ENCODE data around the gene TMEM54. TPM values are rescaled to one million over a fixed set of nuclear protein-coding genes. Genes with fewer than 3 reads are reported as not detected.
A peak's percentile ranks its signal among the peaks of the same experiment; 100 is the strongest.

Gene TMEM54
- total and polyA plus RNA-seq, 2 of the 13 experiments (the other 11 are each of a cell fraction or from before 2014, with no cell fraction given), result 2.5 to 2.9 TPM

- Histone ChIP-seq H3K36me3 (replicated peaks in 1 of 2; ENCODE audit: control insufficient read depth in 1 of 2, insufficient read depth in 2 of 2, low read length in 2 of 2) (no peaks in the 10 kb centered on the region), H4K20me1 (ENCODE audit: insufficient read depth, low read length) (no peaks in the 10 kb centered on the region), H3K27me3 (ENCODE audit: control insufficient read depth in 1 of 2, insufficient read depth in 2 of 2, low read length in 2 of 2) (peaks cover 7 to 33% of the 10 kb centered on the region in 2 experiments), H3K4me3 (replicated peaks in 1 of 3; ENCODE audit: insufficient read depth in 1 of 3, low read depth in 2 of 3, low read length in 3 of 3) (no peak overlapping the region), H3K9ac (ENCODE audit: insufficient read depth, low read depth, low read length) (no peak overlapping the region), H3K4me1 (ENCODE audit: insufficient read depth, low read length) (0 out of 2 replicates have a peak, but pooled peaks cover 7% of the 10 kb centered on the region), H3K9me3 (ENCODE audit: low read length) (no peaks in the 10 kb centered on the region), H3K79me2 (ENCODE audit: insufficient read depth, low read length) (no peaks in the 10 kb centered on the region), H3K27ac (ENCODE audit: extremely low read length, insufficient read depth, low read length) (no peak overlapping the region), H3K4me2 (ENCODE audit: low read depth, low read length) (no peak overlapping the region), H2AFZ (ENCODE audit: low read length) (no peak overlapping the region)
- ChIA-PET POLR2A (no interaction called here), CTCF (ENCODE audit: low intra/inter-chr PET ratio, low total read pairs) (no interaction called here)
- no TSS peak for BruUV-seq (replicated peaks)
- whole genome bisulfite sequencing (ENCODE audit: low lambda C conversion rate), result 43% methylated on average over 4 of the region's 6 CpGs
- in situ Hi-C loops (cut with HindIII; ENCODE audit: extremely low pct_ligation_motif_present, low pct_unique_long_range_greater_than_20kb) (no loop called here), intact Hi-C loops (cut with micrococcal nuclease; ENCODE audit: unreplicated experiment) (no loop called here)
- ATAC-seq, result no peak
- no peak for TF ChIP-seq ZBTB46 (CRISPR knock-in tag; IDR thresholded peaks at IDR 0.05; ENCODE audit: borderline replicate concordance)
- 0 out of 2 replicates have a peak, but pooled peaks have one; percentile 14 for TF ChIP-seq ZNF768 (CRISPR knock-in tag; IDR thresholded peaks at IDR 0.05)
- no peak for FAIRE-seq
- no peak for DNase-seq (ENCODE audit: low spot score)
Measured at GRCh38 chr1:32902535-32902920, 1.3 kb upstream of the TMEM54 start.

GRCh38 chr1:32901823-32902534 is 790 bp upstream of the TMEM54 start:
- Histone ChIP-seq H3K4me1 (ENCODE audit: insufficient read depth, low read length) (0 out of 2 replicates have a peak, but pooled peaks cover 7% of the 10 kb centered on the region), H4K20me1 (ENCODE audit: insufficient read depth, low read length) (no peaks in the 10 kb centered on the region), H3K4me3 (replicated peaks in 1 of 3; ENCODE audit: insufficient read depth in 1 of 3, low read depth in 2 of 3, low read length in 3 of 3) (peak overlapping the region; percentile 19 to 72 (median 38); a peak in 4 of 6 replicates), H3K4me2 (ENCODE audit: low read depth, low read length) (peak overlapping the region; percentile 78), H3K9ac (ENCODE audit: insufficient read depth, low read depth, low read length) (no peak overlapping the region), H3K79me2 (ENCODE audit: insufficient read depth, low read length) (no peaks in the 10 kb centered on the region), H2AFZ (ENCODE audit: low read length) (no peak overlapping the region), H3K36me3 (replicated peaks in 1 of 2; ENCODE audit: control insufficient read depth in 1 of 2, insufficient read depth in 2 of 2, low read length in 2 of 2) (no peaks in the 10 kb centered on the region), H3K27me3 (ENCODE audit: control insufficient read depth in 1 of 2, insufficient read depth in 2 of 2, low read length in 2 of 2) (peaks cover 7 to 37% of the 10 kb centered on the region in 2 experiments), H3K27ac (ENCODE audit: extremely low read length, insufficient read depth, low read length) (no peak overlapping the region), H3K9me3 (ENCODE audit: low read length) (no peaks in the 10 kb centered on the region)
- in situ Hi-C loops (cut with HindIII; ENCODE audit: extremely low pct_ligation_motif_present, low pct_unique_long_range_greater_than_20kb), result no loop called here
- no peak for ATAC-seq
- CTCF ChIA-PET (ENCODE audit: low intra/inter-chr PET ratio, low total read pairs), result no interaction called here
- no peak for TF ChIP-seq ZNF552 (CRISPR knock-in tag; IDR thresholded peaks at IDR 0.05; ENCODE audit: borderline replicate concordance)
- TF ChIP-seq ZKSCAN1 (IDR thresholded peaks at IDR 0.05; ENCODE audit: low read length), result peak; percentile 84
- 0 out of 2 replicates have a peak, but pooled peaks have one; percentile 6 for TF ChIP-seq EZH2 (conservative IDR thresholded peaks at IDR 0.05; ENCODE audit: low read depth, low read length)
- no peak for DNase-seq (ENCODE audit: low spot score)
- WGBS (ENCODE audit: low lambda C conversion rate), result 28% methylated on average over 21 of the region's 24 CpGs
- BruUV-seq (replicated peaks), result no TSS peak
- no peak for FAIRE-seq
- intact Hi-C loops (cut with micrococcal nuclease; ENCODE audit: unreplicated experiment), result no loop called here
- POLR2A ChIA-PET, result no interaction called here
